Mammary epithelial cell (primary cell): ENCODE results near the gene IFI16.
"Not testable (repeated sequence)": the region's sequence is repeated elsewhere in the genome, so short reads cannot be mapped to it uniquely, and the experiment has no call there.

Experiments
- CTCF ChIP-seq, 2 donors: IDR thresholded peaks in 1 of 2; conservative IDR thresholded peaks in 1 of 2; 2 replicates each; pipeline ENCODE4 v1.5.1; 2011 to 2012; ENCODE audit warnings: inconsistent platforms in 2 of 2, low read length in 2 of 2, mild to moderate bottlenecking in 2 of 2, control low read depth in 1 of 2, low read depth in 1 of 2; ENCODE audit not compliant: insufficient read depth in 1 of 2; ENCODE audit errors: extremely low read depth in 1 of 2
- EZH2 ChIP-seq: IDR thresholded peaks from 2 replicates; pipeline ENCODE4 v1.6.1; 2012; ENCODE audit warnings: low read length, inconsistent platforms, borderline replicate concordance

GRCh38 chr1:159011001-159011400 is 1.3 kb downstream of the IFI16 start:
- TF ChIP-seq CTCF (conservative IDR thresholded peaks at IDR 0.05 in 1 of 2, IDR thresholded peaks at IDR 0.05 in 1 of 2; ENCODE audit: extremely low read depth in 1 of 2, insufficient read depth in 1 of 2, low read depth in 1 of 2, low read length in 2 of 2); EZH2: not testable (repeated sequence)
